Panc1 (cell line): Measurements from ENCODE around the gene ANKRD60. TPM values are rescaled to one million over a fixed set of nuclear protein-coding genes. Genes with fewer than 3 reads are reported as not detected.

Experiments
- ATAC-seq: fragments of 200-7000 bp; cut with Tn5 transposase; 2 replicates; pipeline ENCODE4 v1.9.1; 2020; ENCODE audit warnings: mild to moderate bottlenecking, moderate library complexity
- BruUV-seq: library from RNA; stranded (reverse); fragments of 400-500 nt; replicated peaks from 2 replicates; lab custom pipeline; 2021; lab: Mats Ljungman, UMichigan
- CTCF ChIA-PET: fragments of 300-600 bp; sonication (Branson Sonifier 250); formaldehyde crosslinking; loops from one replicate; lab custom pipeline; 2022; ENCODE audit warnings: antibody characterized with exemption; lab: Charles Lee
- POLR2A ChIA-PET: fragments of 300-600 bp; sonication (Branson Sonifier 250); formaldehyde crosslinking; loops from one replicate; lab custom pipeline; 2022; ENCODE audit warnings: antibody characterized with exemption; lab: Charles Lee
- DNase-seq: peaks from one replicate; pipeline ENCODE4 v3.0.0-alpha.2; 2010; ENCODE audit warnings: low read depth, low spot score
- H3K27ac ChIP-seq: 2 replicates; pipeline ENCODE4 v1.5.1; 2011; ENCODE audit warnings: mild to moderate bottlenecking, low read length, inconsistent platforms
- H3K27me3 ChIP-seq: fragments of 200-500 bp; sonication (Bioruptor generic); 2 replicates; pipeline ENCODE4 v1.6.0; 2014; ENCODE audit warnings: low read length, inconsistent platforms; ENCODE audit not compliant: control insufficient read depth, insufficient read depth
- H3K36me3 ChIP-seq: fragments of 200-500 bp; sonication (Bioruptor generic); 2 replicates; pipeline ENCODE4 v1.5.1; 2014; ENCODE audit warnings: inconsistent platforms, mild to moderate bottlenecking, low read length, moderate library complexity; ENCODE audit not compliant: control insufficient read depth, insufficient read depth
- H3K4me1 ChIP-seq: 2 replicates; pipeline ENCODE4 v1.5.1; 2011; ENCODE audit warnings: inconsistent platforms, mild to moderate bottlenecking, low read length, moderate library complexity; ENCODE audit not compliant: control insufficient read depth, insufficient read depth
- H3K4me3 ChIP-seq, 2 experiments: 2 replicates each; pipeline ENCODE4 v1.5.1; 2011 to 2012; ENCODE audit warnings: low read depth in 2 of 2, low read length in 2 of 2, mild to moderate bottlenecking in 2 of 2, inconsistent platforms in 1 of 2, moderate library complexity in 1 of 2
- H3K9me3 ChIP-seq: fragments of 200-500 bp; sonication (Bioruptor generic); 2 replicates; pipeline ENCODE4 v1.5.1; 2014; ENCODE audit warnings: low read depth, mild to moderate bottlenecking, inconsistent platforms, low read length, moderate library complexity; ENCODE audit not compliant: control insufficient read depth, insufficient read depth
- POLR2AphosphoS5 ChIP-seq: IDR thresholded peaks from 2 replicates; pipeline ENCODE4 v1.6.1; 2012; ENCODE audit warnings: mild to moderate bottlenecking, low read depth, low read length, moderate library complexity
- SIN3A ChIP-seq: IDR thresholded peaks from 2 replicates; pipeline ENCODE4 v1.6.1; 2012; ENCODE audit warnings: low read depth, mild to moderate bottlenecking, low read length, moderate library complexity, borderline replicate concordance; ENCODE audit not compliant: insufficient read depth
- TCF7L2 ChIP-seq: IDR thresholded peaks from 2 replicates; pipeline ENCODE4 v1.6.1; 2011; ENCODE audit warnings: mild to moderate bottlenecking, low read depth, low read length, inconsistent platforms
- in situ Hi-C: cut with HindIII; loops from 2 replicates; pipeline ENCODE4 v1.10.0; 2016; ENCODE audit warnings: low sequenced_read_pairs, low pct_unique_long_range_greater_than_20kb
- intact Hi-C: fragments of 100-400 bp; cut with micrococcal nuclease; formaldehyde crosslinking; loops from one replicate; pipeline ENCODE4 v1.10.0; 2022; ENCODE audit not compliant: unreplicated experiment
- total RNA-seq: library from RNA; stranded (reverse); gene quantifications from one replicate; pipeline ENCODE4 v1.2.1, GENCODE V29; 2021; ENCODE audit not compliant: unreplicated experiment
- TF ChIP-seq, protein P1 (sequence below): fragments of 450-650 bp; IDR thresholded peaks from 2 replicates; pipeline ENCODE4 v1.5.1; 2017; ENCODE audit warnings: mild to moderate bottlenecking
- TF ChIP-seq, protein P2 (sequence below), 2 experiments: IDR thresholded peaks; 2 replicates each; pipeline ENCODE4 v1.6.1; 2011 to 2012; ENCODE audit warnings: low read depth in 2 of 2, control low read depth in 1 of 2, low read length in 1 of 2, mild to moderate bottlenecking in 1 of 2, moderate library complexity in 1 of 2; ENCODE audit not compliant: insufficient read depth in 1 of 2

The ANKRD60 gene
- total RNA-seq, 1 experiment from 2014 or later: not detected

DNA sequence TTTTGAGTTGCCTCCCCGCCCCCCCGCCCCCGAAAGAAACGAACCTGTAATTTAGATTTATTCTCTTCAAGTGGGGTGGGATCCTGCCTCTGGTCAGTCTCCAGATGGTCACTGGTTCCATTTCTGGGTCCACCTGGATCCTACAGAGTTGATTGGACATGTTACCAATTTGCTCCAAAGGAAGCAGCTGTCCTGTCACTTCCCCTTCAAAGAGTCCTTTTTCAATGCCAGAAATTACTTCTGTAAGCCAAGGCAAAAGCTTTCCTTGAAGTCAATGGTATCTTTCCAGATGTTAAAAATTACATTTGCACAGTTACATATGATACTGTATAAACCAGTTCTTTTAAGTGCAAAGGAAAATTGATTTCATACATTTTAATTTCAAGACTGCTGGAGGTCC is 12.0 kb upstream of the ANKRD60 start:
- H3K4me1 ChIP-seq: peaks cover 6% of the 10 kb centered on the region
- TF ChIP-seq POLR2AphosphoS5: no peak
- TF ChIP-seq, protein P1, sequence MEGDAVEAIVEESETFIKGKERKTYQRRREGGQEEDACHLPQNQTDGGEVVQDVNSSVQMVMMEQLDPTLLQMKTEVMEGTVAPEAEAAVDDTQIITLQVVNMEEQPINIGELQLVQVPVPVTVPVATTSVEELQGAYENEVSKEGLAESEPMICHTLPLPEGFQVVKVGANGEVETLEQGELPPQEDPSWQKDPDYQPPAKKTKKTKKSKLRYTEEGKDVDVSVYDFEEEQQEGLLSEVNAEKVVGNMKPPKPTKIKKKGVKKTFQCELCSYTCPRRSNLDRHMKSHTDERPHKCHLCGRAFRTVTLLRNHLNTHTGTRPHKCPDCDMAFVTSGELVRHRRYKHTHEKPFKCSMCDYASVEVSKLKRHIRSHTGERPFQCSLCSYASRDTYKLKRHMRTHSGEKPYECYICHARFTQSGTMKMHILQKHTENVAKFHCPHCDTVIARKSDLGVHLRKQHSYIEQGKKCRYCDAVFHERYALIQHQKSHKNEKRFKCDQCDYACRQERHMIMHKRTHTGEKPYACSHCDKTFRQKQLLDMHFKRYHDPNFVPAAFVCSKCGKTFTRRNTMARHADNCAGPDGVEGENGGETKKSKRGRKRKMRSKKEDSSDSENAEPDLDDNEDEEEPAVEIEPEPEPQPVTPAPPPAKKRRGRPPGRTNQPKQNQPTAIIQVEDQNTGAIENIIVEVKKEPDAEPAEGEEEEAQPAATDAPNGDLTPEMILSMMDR: no peak
- TF ChIP-seq SIN3A: no peak
- TF ChIP-seq TCF7L2: no peak
- TF ChIP-seq, protein P2, sequence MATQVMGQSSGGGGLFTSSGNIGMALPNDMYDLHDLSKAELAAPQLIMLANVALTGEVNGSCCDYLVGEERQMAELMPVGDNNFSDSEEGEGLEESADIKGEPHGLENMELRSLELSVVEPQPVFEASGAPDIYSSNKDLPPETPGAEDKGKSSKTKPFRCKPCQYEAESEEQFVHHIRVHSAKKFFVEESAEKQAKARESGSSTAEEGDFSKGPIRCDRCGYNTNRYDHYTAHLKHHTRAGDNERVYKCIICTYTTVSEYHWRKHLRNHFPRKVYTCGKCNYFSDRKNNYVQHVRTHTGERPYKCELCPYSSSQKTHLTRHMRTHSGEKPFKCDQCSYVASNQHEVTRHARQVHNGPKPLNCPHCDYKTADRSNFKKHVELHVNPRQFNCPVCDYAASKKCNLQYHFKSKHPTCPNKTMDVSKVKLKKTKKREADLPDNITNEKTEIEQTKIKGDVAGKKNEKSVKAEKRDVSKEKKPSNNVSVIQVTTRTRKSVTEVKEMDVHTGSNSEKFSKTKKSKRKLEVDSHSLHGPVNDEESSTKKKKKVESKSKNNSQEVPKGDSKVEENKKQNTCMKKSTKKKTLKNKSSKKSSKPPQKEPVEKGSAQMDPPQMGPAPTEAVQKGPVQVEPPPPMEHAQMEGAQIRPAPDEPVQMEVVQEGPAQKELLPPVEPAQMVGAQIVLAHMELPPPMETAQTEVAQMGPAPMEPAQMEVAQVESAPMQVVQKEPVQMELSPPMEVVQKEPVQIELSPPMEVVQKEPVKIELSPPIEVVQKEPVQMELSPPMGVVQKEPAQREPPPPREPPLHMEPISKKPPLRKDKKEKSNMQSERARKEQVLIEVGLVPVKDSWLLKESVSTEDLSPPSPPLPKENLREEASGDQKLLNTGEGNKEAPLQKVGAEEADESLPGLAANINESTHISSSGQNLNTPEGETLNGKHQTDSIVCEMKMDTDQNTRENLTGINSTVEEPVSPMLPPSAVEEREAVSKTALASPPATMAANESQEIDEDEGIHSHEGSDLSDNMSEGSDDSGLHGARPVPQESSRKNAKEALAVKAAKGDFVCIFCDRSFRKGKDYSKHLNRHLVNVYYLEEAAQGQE (IDR thresholded peaks at IDR 0.05; ENCODE audit: insufficient read depth in 1 of 2, low read depth in 2 of 2, low read length in 1 of 2): no peak
- H3K27ac ChIP-seq: no peak overlapping the region
- in situ Hi-C loops (no loop called here), intact Hi-C loops (no loop called here)
- CTCF ChIA-PET: no interaction called here
- no peaks in the 10 kb centered on the region for H3K36me3 ChIP-seq
- H3K9me3 ChIP-seq: no peaks in the 10 kb centered on the region
- POLR2A ChIA-PET: interaction anchor here (0.6 kb wide), 1 partner anchor 1297 kb away, joined by 3 read pairs; no protein-coding TSS in a partner anchor
- no peak overlapping the region for H3K4me3 ChIP-seq
- H3K27me3 ChIP-seq: no peaks in the 10 kb centered on the region
- DNase-seq: no peak
- BruUV-seq: no TSS peak
- no peak for ATAC-seq

DNA sequence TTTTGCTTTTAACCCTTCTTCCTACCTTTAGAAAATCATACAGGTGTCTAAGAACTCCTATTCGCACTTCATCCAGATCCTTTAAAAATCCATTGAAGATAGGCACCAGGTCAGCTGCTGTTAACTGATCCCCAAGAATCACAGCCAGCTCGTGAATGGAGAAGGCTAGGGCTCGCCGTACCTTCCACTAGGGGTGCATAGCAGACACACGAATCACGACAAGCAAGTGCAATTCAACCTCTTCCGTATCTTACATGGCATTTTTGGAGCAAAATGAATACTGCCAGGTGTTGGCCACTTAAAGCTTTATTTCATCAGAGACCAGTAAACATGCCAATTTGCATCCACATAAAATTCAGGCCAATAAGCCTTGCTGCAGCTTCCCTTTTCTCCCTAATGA is 10.8 kb upstream of the ANKRD60 start:
- TF ChIP-seq SIN3A (no peak), POLR2AphosphoS5 (no peak), TCF7L2 (no peak)
- TF ChIP-seq, protein P2 (IDR thresholded peaks at IDR 0.05; ENCODE audit: insufficient read depth in 1 of 2, low read depth in 2 of 2, low read length in 1 of 2): no peak
- TF ChIP-seq, protein P1: no peak
- no peak for DNase-seq
- H3K9me3 ChIP-seq: no peaks in the 10 kb centered on the region
- H3K36me3 ChIP-seq: no peaks in the 10 kb centered on the region
- H3K4me3 ChIP-seq: no peak overlapping the region
- ATAC-seq: no peak
- no TSS peak for BruUV-seq
- H3K27ac ChIP-seq: no peak overlapping the region
- in situ Hi-C loops (no loop called here), intact Hi-C loops (loop anchor here (5.0 to 10.0 kb wide), 3 partner anchors 206 to 603 kb away; no protein-coding TSS in a partner anchor)
- CTCF ChIA-PET: no interaction called here
- POLR2A ChIA-PET: no interaction called here
- no peaks in the 10 kb centered on the region for H3K27me3 ChIP-seq
- H3K4me1 ChIP-seq: peaks cover 6% of the 10 kb centered on the region
